GM18499 (cell line): Measurements from ENCODE around the gene CIBAR2.
"Not testable (repeated sequence)": the region's sequence is repeated elsewhere in the genome, so short reads cannot be mapped to it uniquely, and the experiment has no call there.

Experiments used
- ATAC-seq: cut with Tn5 transposase; IDR thresholded peaks from one replicate; pipeline ENCODE4 v1.9.1; 2021; ENCODE audit warnings: moderate number of reproducible peaks; ENCODE audit not compliant: insufficient read depth, unreplicated experiment

Gene CIBAR2

GRCh38 chr16:85068746-85069145 is 43.5 kb downstream of the CIBAR2 start:
- ATAC-seq, result no peak

GRCh38 chr16:85067426-85067825 is 44.8 kb downstream of the CIBAR2 start:
- ATAC-seq, result no peak

GRCh38 chr16:85067024-85067423 is 45.2 kb downstream of the CIBAR2 start:
- ATAC-seq, result no peak

- ATAC-seq, result no peak
Measured at GRCh38 chr16:85066346-85066885, 45.9 kb downstream of the CIBAR2 start.

- no peak for ATAC-seq
Measured at GRCh38 chr16:85065099-85065498, 47.2 kb downstream of the CIBAR2 start.

GRCh38 chr16:85064186-85064585 is 48.1 kb downstream of the CIBAR2 start:
- no peak for ATAC-seq

- ATAC-seq, result no peak
Measured at GRCh38 chr16:85062845-85063244, 49.4 kb downstream of the CIBAR2 start.

GRCh38 chr16:85062323-85062722 is 49.9 kb downstream of the CIBAR2 start:
- no peak for ATAC-seq

GRCh38 chr16:85061566-85061965 is 50.7 kb downstream of the CIBAR2 start:
- ATAC-seq, result no peak

GRCh38 chr16:85058909-85059308 is 53.4 kb downstream of the CIBAR2 start:
- ATAC-seq, result no peak

- ATAC-seq, result no peak
Measured at GRCh38 chr16:85057948-85058347, 54.3 kb downstream of the CIBAR2 start.

- ATAC-seq, result no peak
Measured at GRCh38 chr16:85057212-85057889, 54.9 kb downstream of the CIBAR2 start.

GRCh38 chr16:85056211-85056748 is 56.0 kb downstream of the CIBAR2 start:
- no peak for ATAC-seq

GRCh38 chr16:85055493-85056210 is 56.6 kb downstream of the CIBAR2 start:
- ATAC-seq, result peak; percentile 76

GRCh38 chr16:85054948-85055492 is 57.3 kb downstream of the CIBAR2 start:
- ATAC-seq, result no peak

GRCh38 chr16:85054321-85054720 is 58.0 kb downstream of the CIBAR2 start:
- not testable (repeated sequence) for ATAC-seq

- no peak for ATAC-seq
Measured at GRCh38 chr16:85052536-85052935, 59.7 kb downstream of the CIBAR2 start.

GRCh38 chr16:85051683-85052082 is 60.6 kb downstream of the CIBAR2 start:
- no peak for ATAC-seq

- no peak for ATAC-seq
Measured at GRCh38 chr16:85051067-85051581, 61.1 kb downstream of the CIBAR2 start.

GRCh38 chr16:85049706-85050305 is 62.5 kb downstream of the CIBAR2 start:
- ATAC-seq, result no peak
